Activated CD4-positive, alpha-beta T cell treated with anti-CD3 and anti-CD28 coated beads for 36 hours (primary cell): Measurements from ENCODE around the gene MRPL32. TPM values are rescaled to one million over a fixed set of nuclear protein-coding genes. Genes with fewer than 3 reads are reported as not detected.

ENCODE experiments used
- ATAC-seq: fragments of 200-7000 bp; cut with Tn5 transposase; one replicate; pipeline ENCODE4 v1.10.0; 2021; ENCODE audit warnings: mild to moderate bottlenecking, moderate library complexity
- CTCF ChIA-PET: fragments of 350-600 bp; sonication (Branson Sonifier 250); formaldehyde crosslinking; loops from one replicate; lab custom pipeline; 2021; ENCODE audit warnings: antibody characterized with exemption; lab: Charles Lee
- POLR2A ChIA-PET: fragments of 350-600 bp; sonication (Branson Sonifier 250); formaldehyde crosslinking; loops from one replicate; lab custom pipeline; 2021; ENCODE audit warnings: antibody characterized with exemption, inconsistent platforms; lab: Charles Lee
- DNase-seq: peaks from one replicate; pipeline ENCODE4 v3.0.0-alpha.2; 2020
- H3K27ac Mint-ChIP-seq: one replicate; pipeline ENCODE4 v1.8.0; 2021; ENCODE audit warnings: mixed read lengths
- H3K27me3 Mint-ChIP-seq: one replicate; pipeline ENCODE4 v1.8.0; 2021; ENCODE audit warnings: mixed read lengths
- H3K36me3 Mint-ChIP-seq: one replicate; pipeline ENCODE4 v1.8.0; 2021; ENCODE audit warnings: low read depth, mixed read lengths
- H3K4me1 Mint-ChIP-seq: one replicate; pipeline ENCODE4 v1.8.0; 2021; ENCODE audit warnings: mixed read lengths
- H3K4me3 Mint-ChIP-seq: one replicate; pipeline ENCODE4 v1.8.0; 2021; ENCODE audit warnings: mild to moderate bottlenecking, moderate library complexity, mixed read lengths
- H3K9me3 Mint-ChIP-seq: one replicate; pipeline ENCODE4 v1.8.0; 2021; ENCODE audit warnings: low read depth, mixed read lengths
- intact Hi-C, 2 experiments: fragments of 100-400 bp; cut with DNase I in 1 of 2; cut with micrococcal nuclease in 1 of 2; formaldehyde crosslinking; loops; one replicate each; pipeline versions ENCODE4 v1.14.2 to v1.15.1; 2022 to 2024; cut with DNase I, micrococcal nuclease
- total RNA-seq, 2 experiments: library from RNA; stranded (reverse); gene quantifications; one replicate each; pipeline ENCODE4 v1.2.3, GENCODE V29; 2021

Gene MRPL32
- total RNA-seq, 2 experiments from 2014 or later: 74.7 to 75.5 TPM

DNA sequence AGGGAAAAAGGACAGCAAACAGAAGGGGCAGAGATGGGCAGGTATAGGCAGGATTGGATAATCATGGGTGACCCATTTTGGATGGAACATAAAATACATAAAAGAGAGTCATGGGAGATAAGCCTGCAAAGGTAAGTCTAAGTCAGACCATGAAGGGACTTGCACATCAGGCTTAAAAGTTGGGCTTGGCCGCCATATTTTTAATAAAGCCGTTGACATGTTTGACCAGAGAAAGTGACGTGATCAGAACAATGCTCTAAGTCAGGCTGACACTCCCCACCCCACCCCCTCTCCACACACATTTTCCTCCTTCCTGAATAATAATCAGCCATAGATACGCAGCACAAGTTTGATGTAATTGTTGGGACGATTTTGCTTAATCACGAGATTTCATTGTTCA is 54.0 kb downstream of the MRPL32 start:
- DNase-seq (no peak), ATAC-seq (no peak)
- H3K9me3 Mint-ChIP-seq: peaks cover 3% of the 10 kb centered on the region
- H3K36me3 Mint-ChIP-seq: no peaks in the 10 kb centered on the region
- ChIA-PET CTCF (no interaction called here), POLR2A (no interaction called here)
- peaks cover 18% of the 10 kb centered on the region for H3K27me3 Mint-ChIP-seq
- no peak overlapping the region for H3K27ac Mint-ChIP-seq
- intact Hi-C loops: no loop called here
- H3K4me3 Mint-ChIP-seq: no peak overlapping the region
- no peaks in the 10 kb centered on the region for H3K4me1 Mint-ChIP-seq

DNA sequence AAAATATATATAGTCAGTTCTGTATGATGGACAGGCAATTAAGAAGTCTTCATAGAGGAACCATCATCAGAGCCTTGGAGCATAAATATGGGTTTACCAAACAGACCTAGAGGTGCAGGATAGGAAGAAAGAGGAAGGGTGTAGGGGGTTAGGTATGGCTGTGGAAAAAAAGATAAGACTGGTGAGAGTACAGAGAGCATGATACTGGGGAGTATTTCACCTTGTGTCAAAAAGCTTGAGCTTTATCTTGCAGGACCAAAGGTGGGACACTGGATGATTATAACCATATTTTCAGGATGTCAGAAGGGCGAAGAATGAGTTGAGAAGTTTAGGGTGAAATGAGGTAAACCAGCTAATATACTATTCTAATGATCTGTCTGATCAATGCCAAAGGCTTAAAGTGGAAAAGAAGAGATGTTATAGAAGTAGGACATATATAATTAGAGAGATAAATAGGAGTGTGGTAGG is 54.6 kb downstream of the MRPL32 start:
- ATAC-seq (no peak), DNase-seq (no peak)
- peaks cover 18% of the 10 kb centered on the region for H3K27me3 Mint-ChIP-seq
- no peaks in the 10 kb centered on the region for H3K4me1 Mint-ChIP-seq
- H3K36me3 Mint-ChIP-seq: no peaks in the 10 kb centered on the region
- ChIA-PET POLR2A (no interaction called here), CTCF (no interaction called here)
- H3K4me3 Mint-ChIP-seq: no peak overlapping the region
- no peak overlapping the region for H3K27ac Mint-ChIP-seq
- peaks cover 3% of the 10 kb centered on the region for H3K9me3 Mint-ChIP-seq
- intact Hi-C loops: no loop called here

Other genes starting within 250 kb of the MRPL32 start
- 1 to 10 TPM; 2.7 to 5.4 TPM for gene C7orf25, start 20.3 kb upstream of the MRPL32 start, total RNA-seq
- gene PSMA2, start 202 bp upstream of the MRPL32 start, total RNA-seq: 100 to 1,000 TPM; 109 to 217 TPM
- gene HECW1, start 180.3 kb downstream of the MRPL32 start, total RNA-seq: not detected